Neural cell (in vitro differentiated cells): ENCODE data around the gene BMP3. TPM values are rescaled to one million over a fixed set of nuclear protein-coding genes. Genes with fewer than 3 reads are reported as not detected.

ENCODE experiments used
- H2AFZ ChIP-seq: fragments of 200-600, 300-800 bp; sonication (generic), shearing (Covaris generic); 2 replicates; pipeline ENCODE4 v1.6.0; 2014; ENCODE audit warnings: low read depth, mild to moderate bottlenecking, antibody characterized with exemption, low read length, moderate library complexity
- H3F3A ChIP-seq: fragments of 200-600 bp; shearing (Covaris generic); 2 replicates; pipeline ENCODE4 v1.6.1; 2016; ENCODE audit warnings: mild to moderate bottlenecking, moderate library complexity, mixed read lengths, antibody characterized with exemption, low read length; ENCODE audit not compliant: insufficient read depth, poor library complexity, severe bottlenecking
- H3K27ac ChIP-seq: fragments of 200-600, 300-800 bp; sonication (generic), shearing (Covaris generic); 2 replicates; pipeline ENCODE4 v1.5.1; 2014; ENCODE audit warnings: mild to moderate bottlenecking, low read length, moderate library complexity
- H3K27me3 ChIP-seq: fragments of 300-800, 200-600 bp; sonication (generic), shearing (Covaris generic); 2 replicates; pipeline ENCODE4 v1.6.0; 2014; ENCODE audit warnings: mild to moderate bottlenecking, low read depth, low read length, moderate library complexity; ENCODE audit not compliant: insufficient read depth
- H3K36me3 ChIP-seq: fragments of 300-800, 200-600 bp; sonication (generic), shearing (Covaris generic); 2 replicates; pipeline ENCODE4 v1.5.1; 2014; ENCODE audit warnings: mild to moderate bottlenecking, antibody characterized with exemption, low read length, moderate library complexity; ENCODE audit not compliant: insufficient read depth
- H3K4me2 ChIP-seq: fragments of 300-800, 200-600 bp; sonication (generic), shearing (Covaris generic); 2 replicates; pipeline ENCODE4 v1.6.0; 2014; ENCODE audit warnings: mild to moderate bottlenecking, low read length
- H3K4me3 ChIP-seq: fragments of 300-800, 200-600 bp; sonication (generic), shearing (Covaris generic); 2 replicates; pipeline ENCODE4 v1.5.1; 2014; ENCODE audit warnings: mild to moderate bottlenecking, low read length, moderate library complexity
- H3K79me2 ChIP-seq: fragments of 200-600 bp; shearing (Covaris generic); replicated peaks from 2 replicates; pipeline ENCODE4 v1.6.0; 2014; ENCODE audit warnings: mild to moderate bottlenecking, low read length, moderate library complexity; ENCODE audit not compliant: insufficient read depth
- H3K9ac ChIP-seq: fragments of 300-800, 200-600 bp; sonication (generic), shearing (Covaris generic); 2 replicates; pipeline ENCODE4 v1.6.1; 2016; ENCODE audit warnings: mild to moderate bottlenecking, low read length, mixed read lengths
- H3K9me2 ChIP-seq: fragments of 200-600 bp; shearing (Covaris generic); 2 replicates; pipeline ENCODE4 v1.6.1; 2016; ENCODE audit warnings: mild to moderate bottlenecking, low read length, mixed read lengths; ENCODE audit not compliant: insufficient read depth
- H3K9me3 ChIP-seq: fragments of 200-600, 300-800 bp; sonication (generic), shearing (Covaris generic); 2 replicates; pipeline ENCODE4 v1.6.1; 2016; ENCODE audit warnings: mild to moderate bottlenecking, mixed run types, low read length, moderate library complexity, mixed read lengths
- H4K20me1 ChIP-seq: fragments of 200-600 bp; shearing (Covaris generic); 2 replicates; pipeline ENCODE4 v1.6.1; 2016; ENCODE audit warnings: mild to moderate bottlenecking, mixed run types; ENCODE audit not compliant: insufficient read depth
- CTCF ChIP-seq: fragments of 450-650 bp; IDR thresholded peaks from 2 replicates; pipeline ENCODE4 v1.5.1; 2014; ENCODE audit warnings: antibody characterized with exemption, mild to moderate bottlenecking, moderate library complexity; ENCODE audit not compliant: poor library complexity, severe bottlenecking
- EP300 ChIP-seq: fragments of 450-650 bp; conservative IDR thresholded peaks from 2 replicates; pipeline ENCODE4 v1.6.1; 2014; ENCODE audit warnings: antibody characterized with exemption, mild to moderate bottlenecking, moderate library complexity; ENCODE audit not compliant: poor library complexity, severe bottlenecking
- MXI1 ChIP-seq: fragments of 450-650 bp; conservative IDR thresholded peaks from 2 replicates; pipeline ENCODE4 v1.6.1; 2014; ENCODE audit warnings: antibody characterized with exemption, mild to moderate bottlenecking; ENCODE audit not compliant: poor library complexity, severe bottlenecking
- POLR2AphosphoS5 ChIP-seq: IDR thresholded peaks from 2 replicates; pipeline ENCODE4 v1.6.1; 2012
- RAD21 ChIP-seq: fragments of 450-650 bp; conservative IDR thresholded peaks from 2 replicates; pipeline ENCODE4 v1.6.1; 2014; ENCODE audit warnings: antibody characterized with exemption, mild to moderate bottlenecking, moderate library complexity
- REST ChIP-seq: IDR thresholded peaks from 2 replicates; pipeline ENCODE4 v1.6.1; 2012; ENCODE audit warnings: borderline replicate concordance
- SMC3 ChIP-seq: fragments of 450-650 bp; conservative IDR thresholded peaks from 2 replicates; pipeline ENCODE4 v1.6.1; 2014; ENCODE audit warnings: antibody characterized with exemption, mild to moderate bottlenecking, moderate library complexity; ENCODE audit not compliant: poor library complexity
- TAF1 ChIP-seq: IDR thresholded peaks from 2 replicates; pipeline ENCODE4 v1.6.1; 2012; ENCODE audit warnings: low read depth
- polyA plus RNA-seq: library from polyadenylated mRNA; depleted of rRNA; stranded (reverse); fragments of >200 nt; gene quantifications from 2 replicates; pipeline ENCODE4 v1.2.3, GENCODE V29; 2014

The BMP3 gene
- polyA plus RNA-seq, 1 donor from 2014 or later: 2.7 TPM

GRCh38 chr4:81085291-81085690 lies 54.8 kb downstream of the BMP3 start:
- H3F3A ChIP-seq: no peaks in the 10 kb centered on the region
- H4K20me1 ChIP-seq: no peaks in the 10 kb centered on the region
- TF ChIP-seq POLR2AphosphoS5 (no peak), REST (no peak), MXI1 (no peak), CTCF (no peak), RAD21 (no peak), EP300 (no peak), TAF1 (no peak)
- H3K27me3 ChIP-seq: no peaks in the 10 kb centered on the region
- no peaks in the 10 kb centered on the region for H3K36me3 ChIP-seq
- no peaks in the 10 kb centered on the region for H3K9me2 ChIP-seq
- H3K79me2 ChIP-seq: no peaks in the 10 kb centered on the region
- no peaks in the 10 kb centered on the region for H3K9me3 ChIP-seq
- no peak overlapping the region for H2AFZ ChIP-seq
- H3K27ac ChIP-seq: no peak overlapping the region
- no peak overlapping the region for H3K4me3 ChIP-seq
- H3K4me2 ChIP-seq: no peak overlapping the region
- no peak overlapping the region for H3K9ac ChIP-seq

- Histone ChIP-seq H3K27me3 (no peaks in the 10 kb centered on the region), H3K9me2 (no peaks in the 10 kb centered on the region), H3K9me3 (no peaks in the 10 kb centered on the region), H3F3A (no peaks in the 10 kb centered on the region), H3K4me3 (no peak overlapping the region), H3K4me2 (no peak overlapping the region), H3K36me3 (no peaks in the 10 kb centered on the region), H3K27ac (no peak overlapping the region), H2AFZ (no peak overlapping the region), H3K79me2 (no peaks in the 10 kb centered on the region), H3K9ac (no peak overlapping the region), H4K20me1 (no peaks in the 10 kb centered on the region)
- TF ChIP-seq RAD21: no peak
- TF ChIP-seq SMC3: no peak
These were observed 55.5 kb downstream of the BMP3 start for GRCh38 chr4:81085979-81086378.

- no peaks in the 10 kb centered on the region for H3K79me2 ChIP-seq
These were observed 63.4 kb downstream of the BMP3 start for GRCh38 chr4:81093720-81094401.

More at GRCh38 chr4:81093720-81094401, 63.4 kb downstream of the BMP3 start:
- H3K4me2 ChIP-seq: no peak overlapping the region
- H3K9me3 ChIP-seq: no peaks in the 10 kb centered on the region
- no peak overlapping the region for H3K9ac ChIP-seq
- H3K9me2 ChIP-seq: no peaks in the 10 kb centered on the region
- H3K27ac ChIP-seq: no peak overlapping the region
- no peaks in the 10 kb centered on the region for H3K36me3 ChIP-seq
- no peaks in the 10 kb centered on the region for H3K27me3 ChIP-seq
- no peaks in the 10 kb centered on the region for H4K20me1 ChIP-seq
- H3K4me3 ChIP-seq: no peak overlapping the region
- no peak overlapping the region for H2AFZ ChIP-seq
- H3F3A ChIP-seq: no peaks in the 10 kb centered on the region
- no peak for TF ChIP-seq POLR2AphosphoS5
- no peak for TF ChIP-seq EP300
- no peak for TF ChIP-seq RAD21
- TF ChIP-seq SMC3: no peak
- TF ChIP-seq CTCF: no peak
